Retinal pigment epithelial cell (primary cell): Measurements from ENCODE around the gene SYNDIG1.

Experiments used
- DNase-seq: peaks from one replicate; pipeline ENCODE4 v3.0.0-alpha.2; 2010; ENCODE audit warnings: low read depth
- H3K4me3 ChIP-seq: 2 replicates; pipeline ENCODE4 v1.5.1; 2011; ENCODE audit warnings: mild to moderate bottlenecking, low read length, control low read depth, moderate library complexity
- CTCF ChIP-seq: conservative IDR thresholded peaks from 2 replicates; pipeline ENCODE4 v1.5.1; 2011; ENCODE audit warnings: low read depth, low read length, control low read depth, inconsistent platforms

SYNDIG1 gene

GRCh38 chr20:24615353-24615752 is 145.9 kb downstream of the SYNDIG1 start:
- no peak overlapping the region for H3K4me3 ChIP-seq
- TF ChIP-seq CTCF: no peak

GRCh38 chr20:24616258-24617079 is 147.0 kb downstream of the SYNDIG1 start:
- no peak for TF ChIP-seq CTCF
- H3K4me3 ChIP-seq: no peak overlapping the region

More at GRCh38 chr20:24615353-24615752, 145.9 kb downstream of the SYNDIG1 start:
- DNase-seq: no peak

GRCh38 chr20:24617080-24617432 is 147.6 kb downstream of the SYNDIG1 start:
- no peak for TF ChIP-seq CTCF
- no peak overlapping the region for H3K4me3 ChIP-seq
- no peak for DNase-seq

More at GRCh38 chr20:24616258-24617079, 147.0 kb downstream of the SYNDIG1 start:
- DNase-seq: no peak

- TF ChIP-seq CTCF: no peak
- no peak for DNase-seq
- H3K4me3 ChIP-seq: no peak overlapping the region
Observed at GRCh38 chr20:24617757-24618450, 148.5 kb downstream of the SYNDIG1 start.

- no peak overlapping the region for H3K4me3 ChIP-seq
- no peak for DNase-seq
- no peak for TF ChIP-seq CTCF
Observed at GRCh38 chr20:24618739-24619138, 149.3 kb downstream of the SYNDIG1 start.

- no peak for TF ChIP-seq CTCF
- H3K4me3 ChIP-seq: no peak overlapping the region
- DNase-seq: no peak
Observed at GRCh38 chr20:24619212-24619611, 149.8 kb downstream of the SYNDIG1 start.
